Panc1 (cell line): Measurements from ENCODE around the gene GPBP1L1. TPM values are rescaled to one million over a fixed set of nuclear protein-coding genes. Genes with fewer than 3 reads are reported as not detected.
"Not testable (repeated sequence)": the region's sequence is repeated elsewhere in the genome, so short reads cannot be mapped to it uniquely, and the experiment has no call there.

Experiments used
- ATAC-seq: fragments of 200-7000 bp; cut with Tn5 transposase; 2 replicates; pipeline ENCODE4 v1.9.1; 2020; ENCODE audit warnings: mild to moderate bottlenecking, moderate library complexity
- BruUV-seq: library from RNA; stranded (reverse); fragments of 400-500 nt; replicated peaks from 2 replicates; lab custom pipeline; 2021; lab: Mats Ljungman, UMichigan
- CTCF ChIA-PET: fragments of 300-600 bp; sonication (Branson Sonifier 250); formaldehyde crosslinking; loops from one replicate; lab custom pipeline; 2022; ENCODE audit warnings: antibody characterized with exemption; lab: Charles Lee
- POLR2A ChIA-PET: fragments of 300-600 bp; sonication (Branson Sonifier 250); formaldehyde crosslinking; loops from one replicate; lab custom pipeline; 2022; ENCODE audit warnings: antibody characterized with exemption; lab: Charles Lee
- DNase-seq: peaks from one replicate; pipeline ENCODE4 v3.0.0-alpha.2; 2010; ENCODE audit warnings: low read depth, low spot score
- H3K27ac ChIP-seq: 2 replicates; pipeline ENCODE4 v1.5.1; 2011; ENCODE audit warnings: mild to moderate bottlenecking, low read length, inconsistent platforms
- H3K27me3 ChIP-seq: fragments of 200-500 bp; sonication (Bioruptor generic); 2 replicates; pipeline ENCODE4 v1.6.0; 2014; ENCODE audit warnings: low read length, inconsistent platforms; ENCODE audit not compliant: control insufficient read depth, insufficient read depth
- H3K36me3 ChIP-seq: fragments of 200-500 bp; sonication (Bioruptor generic); 2 replicates; pipeline ENCODE4 v1.5.1; 2014; ENCODE audit warnings: inconsistent platforms, mild to moderate bottlenecking, low read length, moderate library complexity; ENCODE audit not compliant: control insufficient read depth, insufficient read depth
- H3K4me1 ChIP-seq: 2 replicates; pipeline ENCODE4 v1.5.1; 2011; ENCODE audit warnings: inconsistent platforms, mild to moderate bottlenecking, low read length, moderate library complexity; ENCODE audit not compliant: control insufficient read depth, insufficient read depth
- H3K4me3 ChIP-seq, 2 experiments: 2 replicates each; pipeline ENCODE4 v1.5.1; 2011 to 2012; ENCODE audit warnings: low read depth in 2 of 2, low read length in 2 of 2, mild to moderate bottlenecking in 2 of 2, inconsistent platforms in 1 of 2, moderate library complexity in 1 of 2
- H3K9me3 ChIP-seq: fragments of 200-500 bp; sonication (Bioruptor generic); 2 replicates; pipeline ENCODE4 v1.5.1; 2014; ENCODE audit warnings: low read depth, mild to moderate bottlenecking, inconsistent platforms, low read length, moderate library complexity; ENCODE audit not compliant: control insufficient read depth, insufficient read depth
- CTCF ChIP-seq: fragments of 450-650 bp; IDR thresholded peaks from 2 replicates; pipeline ENCODE4 v1.5.1; 2017; ENCODE audit warnings: mild to moderate bottlenecking
- POLR2AphosphoS5 ChIP-seq: IDR thresholded peaks from 2 replicates; pipeline ENCODE4 v1.6.1; 2012; ENCODE audit warnings: mild to moderate bottlenecking, low read depth, low read length, moderate library complexity
- SIN3A ChIP-seq: IDR thresholded peaks from 2 replicates; pipeline ENCODE4 v1.6.1; 2012; ENCODE audit warnings: low read depth, mild to moderate bottlenecking, low read length, moderate library complexity, borderline replicate concordance; ENCODE audit not compliant: insufficient read depth
- TCF7L2 ChIP-seq: IDR thresholded peaks from 2 replicates; pipeline ENCODE4 v1.6.1; 2011; ENCODE audit warnings: mild to moderate bottlenecking, low read depth, low read length, inconsistent platforms
- in situ Hi-C: cut with HindIII; loops from 2 replicates; pipeline ENCODE4 v1.10.0; 2016; ENCODE audit warnings: low sequenced_read_pairs, low pct_unique_long_range_greater_than_20kb
- intact Hi-C: fragments of 100-400 bp; cut with micrococcal nuclease; formaldehyde crosslinking; loops from one replicate; pipeline ENCODE4 v1.10.0; 2022; ENCODE audit not compliant: unreplicated experiment
- total RNA-seq: library from RNA; stranded (reverse); gene quantifications from one replicate; pipeline ENCODE4 v1.2.1, GENCODE V29; 2021; ENCODE audit not compliant: unreplicated experiment
- TF ChIP-seq, protein P1 (sequence below), 2 experiments: IDR thresholded peaks; 2 replicates each; pipeline ENCODE4 v1.6.1; 2011 to 2012; ENCODE audit warnings: low read depth in 2 of 2, control low read depth in 1 of 2, low read length in 1 of 2, mild to moderate bottlenecking in 1 of 2, moderate library complexity in 1 of 2; ENCODE audit not compliant: insufficient read depth in 1 of 2

The GPBP1L1 gene
- total RNA-seq, 1 experiment from 2014 or later, result 130 TPM

DNA sequence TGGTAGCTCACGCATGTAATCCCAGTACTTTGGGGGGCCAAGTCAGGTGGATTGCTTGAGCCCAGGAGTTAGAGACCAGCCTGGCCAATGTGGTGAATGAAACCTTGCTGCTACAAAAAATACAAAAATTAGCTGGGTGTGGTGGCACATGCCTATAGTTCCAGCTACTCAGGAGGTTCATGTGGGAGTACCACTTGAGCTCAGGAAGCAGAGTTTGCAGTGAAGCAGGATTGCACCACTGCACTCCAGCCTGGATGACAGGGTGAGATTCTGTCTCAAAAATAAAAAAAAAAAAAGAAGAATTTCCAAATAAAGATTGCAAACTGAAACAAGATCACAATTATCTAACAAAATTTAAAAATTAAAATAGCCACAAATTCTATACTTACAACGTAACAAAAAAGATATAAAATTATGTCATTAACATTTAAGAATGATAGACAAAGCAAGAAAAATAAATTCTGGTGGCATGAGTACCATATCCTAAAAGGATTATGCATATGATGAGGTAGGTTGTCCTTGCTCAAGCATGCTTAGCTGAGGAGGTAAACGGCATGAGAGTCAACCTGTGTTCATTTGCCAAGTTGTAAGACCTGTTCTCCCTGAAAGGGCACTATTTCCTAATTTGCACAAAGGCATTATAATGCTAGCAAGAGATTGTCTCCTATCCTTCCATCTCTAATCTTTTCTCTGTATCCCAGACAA, 43.9 kb upstream of the GPBP1L1 start:
- ATAC-seq, result no peak
- no peak for TF ChIP-seq TCF7L2
- TF ChIP-seq POLR2AphosphoS5, result no peak
- no peak for TF ChIP-seq SIN3A
- TF ChIP-seq CTCF, result no peak
- TF ChIP-seq, protein P1, sequence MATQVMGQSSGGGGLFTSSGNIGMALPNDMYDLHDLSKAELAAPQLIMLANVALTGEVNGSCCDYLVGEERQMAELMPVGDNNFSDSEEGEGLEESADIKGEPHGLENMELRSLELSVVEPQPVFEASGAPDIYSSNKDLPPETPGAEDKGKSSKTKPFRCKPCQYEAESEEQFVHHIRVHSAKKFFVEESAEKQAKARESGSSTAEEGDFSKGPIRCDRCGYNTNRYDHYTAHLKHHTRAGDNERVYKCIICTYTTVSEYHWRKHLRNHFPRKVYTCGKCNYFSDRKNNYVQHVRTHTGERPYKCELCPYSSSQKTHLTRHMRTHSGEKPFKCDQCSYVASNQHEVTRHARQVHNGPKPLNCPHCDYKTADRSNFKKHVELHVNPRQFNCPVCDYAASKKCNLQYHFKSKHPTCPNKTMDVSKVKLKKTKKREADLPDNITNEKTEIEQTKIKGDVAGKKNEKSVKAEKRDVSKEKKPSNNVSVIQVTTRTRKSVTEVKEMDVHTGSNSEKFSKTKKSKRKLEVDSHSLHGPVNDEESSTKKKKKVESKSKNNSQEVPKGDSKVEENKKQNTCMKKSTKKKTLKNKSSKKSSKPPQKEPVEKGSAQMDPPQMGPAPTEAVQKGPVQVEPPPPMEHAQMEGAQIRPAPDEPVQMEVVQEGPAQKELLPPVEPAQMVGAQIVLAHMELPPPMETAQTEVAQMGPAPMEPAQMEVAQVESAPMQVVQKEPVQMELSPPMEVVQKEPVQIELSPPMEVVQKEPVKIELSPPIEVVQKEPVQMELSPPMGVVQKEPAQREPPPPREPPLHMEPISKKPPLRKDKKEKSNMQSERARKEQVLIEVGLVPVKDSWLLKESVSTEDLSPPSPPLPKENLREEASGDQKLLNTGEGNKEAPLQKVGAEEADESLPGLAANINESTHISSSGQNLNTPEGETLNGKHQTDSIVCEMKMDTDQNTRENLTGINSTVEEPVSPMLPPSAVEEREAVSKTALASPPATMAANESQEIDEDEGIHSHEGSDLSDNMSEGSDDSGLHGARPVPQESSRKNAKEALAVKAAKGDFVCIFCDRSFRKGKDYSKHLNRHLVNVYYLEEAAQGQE (IDR thresholded peaks at IDR 0.05; ENCODE audit: insufficient read depth in 1 of 2, low read depth in 2 of 2, low read length in 1 of 2), result no peak
- H3K27me3 ChIP-seq, result no peaks in the 10 kb centered on the region
- no peaks in the 10 kb centered on the region for H3K9me3 ChIP-seq
- POLR2A ChIA-PET, result no interaction called here
- no peak overlapping the region for H3K27ac ChIP-seq
- intact Hi-C loops, result no loop called here
- H3K4me3 ChIP-seq, result no peak overlapping the region
- H3K36me3 ChIP-seq, result peaks cover 6% of the 10 kb centered on the region
- no peak for DNase-seq
- H3K4me1 ChIP-seq, result no peaks in the 10 kb centered on the region
- CTCF ChIA-PET, result no interaction called here
- BruUV-seq, result no TSS peak
- in situ Hi-C loops, result no loop called here

DNA sequence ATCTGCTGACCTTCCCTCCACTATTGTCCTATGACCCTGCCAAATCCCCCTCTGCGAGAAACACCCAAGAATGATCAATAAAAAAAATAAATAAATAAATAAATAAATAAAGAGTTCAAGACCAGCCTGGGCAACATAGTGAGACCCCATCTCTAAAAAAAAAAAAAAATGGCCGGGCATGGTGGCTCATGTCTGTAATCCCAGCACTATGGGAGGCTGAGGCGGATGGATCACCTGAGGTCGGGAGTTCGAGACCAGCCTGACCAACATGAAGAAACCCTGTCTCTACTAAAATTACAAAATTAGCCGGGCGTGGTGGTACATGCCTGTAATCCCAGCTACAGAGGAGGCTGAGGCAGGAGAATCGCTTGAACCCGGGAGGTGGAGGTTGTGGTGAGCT, 39.7 kb upstream of the GPBP1L1 start:
- intact Hi-C loops, H3K4me1 ChIP-seq, H3K27me3 ChIP-seq, H3K4me3 ChIP-seq, BruUV-seq, ATAC-seq, CTCF ChIA-PET, in situ Hi-C loops, H3K36me3 ChIP-seq, H3K9me3 ChIP-seq, H3K27ac ChIP-seq, POLR2A ChIA-PET, DNase-seq: not testable (repeated sequence)

DNA sequence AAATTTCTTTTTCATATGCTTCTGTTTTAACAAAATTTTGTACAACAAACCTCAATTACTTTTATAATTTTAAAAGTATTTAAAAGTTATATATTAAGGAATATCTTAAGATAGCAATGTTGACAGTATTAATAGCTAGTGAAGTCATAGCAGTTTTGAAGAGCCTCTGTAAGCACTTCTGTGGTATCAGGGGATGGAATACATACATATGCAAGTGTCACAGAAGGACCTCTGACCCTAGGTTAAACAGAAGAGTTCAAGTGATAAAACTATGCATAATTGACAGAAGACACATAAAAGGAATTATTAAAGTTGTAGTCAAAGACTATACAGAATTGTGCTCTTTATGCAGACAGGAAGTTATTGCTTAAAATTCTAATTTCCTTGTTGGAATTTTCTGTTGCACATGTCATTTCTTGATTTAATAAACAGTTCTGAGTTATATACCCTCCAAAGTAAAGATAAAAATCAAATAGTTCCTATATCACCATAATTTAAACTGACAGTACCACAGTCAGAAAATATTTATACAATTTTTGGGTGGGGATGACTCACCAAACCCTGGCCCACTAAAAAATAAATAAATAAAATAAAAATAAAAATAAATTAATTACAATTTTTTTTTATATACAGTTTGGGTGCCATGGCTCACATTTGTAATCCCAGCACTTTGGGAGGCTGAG, 37.1 kb upstream of the GPBP1L1 start:
- Histone ChIP-seq H3K27me3 (no peaks in the 10 kb centered on the region), H3K9me3 (no peaks in the 10 kb centered on the region), H3K27ac (no peak overlapping the region), H3K36me3 (no peaks in the 10 kb centered on the region), H3K4me1 (no peaks in the 10 kb centered on the region), H3K4me3 (no peak overlapping the region)
- intact Hi-C loops, result no loop called here
- CTCF ChIA-PET, result no interaction called here
- POLR2A ChIA-PET, result interaction anchor here (0.7 kb wide), 1 partner anchor 138 kb away, joined by 3 read pairs; no protein-coding TSS in a partner anchor
- in situ Hi-C loops, result no loop called here
- no TSS peak for BruUV-seq
- ATAC-seq (no peak), DNase-seq (no peak)
- no peak for TF ChIP-seq CTCF
- no peak for TF ChIP-seq TCF7L2
- TF ChIP-seq SIN3A, result no peak
- TF ChIP-seq POLR2AphosphoS5, result no peak
- TF ChIP-seq, protein P1 (IDR thresholded peaks at IDR 0.05; ENCODE audit: insufficient read depth in 1 of 2, low read depth in 2 of 2, low read length in 1 of 2), result no peak
